ENCODE data around the gene PROM2. TPM values are rescaled to one million over a fixed set of nuclear protein-coding genes. Genes with fewer than 3 reads are reported as not detected.

PROM2 gene
- total RNA-seq, 1 experiment from 2014 or later = 64.2 TPM

- POLR2A ChIA-PET (ENCODE audit: unreplicated experiment) = no interaction called here
These were observed 32.8 kb downstream of the PROM2 start for GRCh38 chr2:95307036-95307435.

DNA sequence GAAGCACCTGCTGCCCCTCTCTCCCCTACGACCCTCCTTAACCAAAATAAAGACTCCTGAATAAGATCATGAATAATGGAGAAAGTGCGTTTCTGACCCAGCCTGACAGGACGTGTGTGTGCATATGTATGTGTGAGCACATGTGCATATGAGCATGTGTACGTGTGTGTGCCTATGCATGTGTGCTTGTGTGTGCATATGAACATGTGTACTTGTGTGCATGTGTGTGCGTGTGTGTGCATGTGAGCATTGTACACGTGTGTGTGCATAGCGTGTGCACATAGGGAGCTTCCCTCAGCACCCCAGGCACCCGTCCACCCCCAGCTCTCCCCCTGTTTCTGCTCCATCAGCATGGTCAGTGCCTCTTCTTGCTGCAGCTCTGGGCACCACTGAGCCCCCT is 33.6 kb downstream of the PROM2 start:
- BruUV-seq (replicated peaks) = no TSS peak
- CTCF ChIA-PET = no interaction called here
- Histone ChIP-seq H3K27me3 (ENCODE audit: low read length) (no peaks in the 10 kb centered on the region), H3K4me1 (ENCODE audit: insufficient read depth, low read length) (peaks cover 22% of the 10 kb centered on the region), H3K9me2 (replicated peaks; ENCODE audit: low read length) (no peaks in the 10 kb centered on the region), H3K27ac (ENCODE audit: low read length) (no peak overlapping the region), H3K9ac (ENCODE audit: low read length) (no peak overlapping the region), H3K4me3 (ENCODE audit: low read length) (no peak overlapping the region), H3K4me2 (ENCODE audit: low read length) (no peak overlapping the region), H4K20me1 (ENCODE audit: low read length) (no peaks in the 10 kb centered on the region), H3K9me3 (ENCODE audit: low read length) (no peaks in the 10 kb centered on the region), H3K36me3 (ENCODE audit: low read depth, low read length) (no peaks in the 10 kb centered on the region), H3F3A (ENCODE audit: low read length, unreplicated experiment) (no peaks in the 10 kb centered on the region), H3K79me2 (ENCODE audit: low read length) (no peaks in the 10 kb centered on the region), H2AFZ (ENCODE audit: low read length) (no peak overlapping the region)
- ATAC-seq (no peak), DNase-seq (no peak)
- POLR2A ChIA-PET (ENCODE audit: unreplicated experiment) = no interaction called here
- intact Hi-C loops (cut with micrococcal nuclease) = no loop called here
- TF ChIP-seq CTCF (conservative IDR thresholded peaks at IDR 0.05; ENCODE audit: low read depth, low read length) (no peak), EZH2phosphoT487 (IDR thresholded peaks at IDR 0.05; ENCODE audit: borderline replicate concordance, low read length) (no peak), EZH2 (IDR thresholded peaks at IDR 0.05; ENCODE audit: low read length, unreplicated experiment) (no peak)

More at GRCh38 chr2:95307036-95307435, 32.8 kb downstream of the PROM2 start:
- Histone ChIP-seq H2AFZ (ENCODE audit: low read length) (no peak overlapping the region), H3K4me3 (ENCODE audit: low read length) (no peak overlapping the region), H3K4me2 (ENCODE audit: low read length) (no peak overlapping the region), H3K4me1 (ENCODE audit: insufficient read depth, low read length) (peaks cover 20% of the 10 kb centered on the region), H4K20me1 (ENCODE audit: low read length) (no peaks in the 10 kb centered on the region), H3K79me2 (ENCODE audit: low read length) (no peaks in the 10 kb centered on the region), H3K36me3 (ENCODE audit: low read depth, low read length) (no peaks in the 10 kb centered on the region), H3K27ac (ENCODE audit: low read length) (no peak overlapping the region), H3K9ac (ENCODE audit: low read length) (no peak overlapping the region), H3K27me3 (ENCODE audit: low read length) (no peaks in the 10 kb centered on the region), H3F3A (ENCODE audit: low read length, unreplicated experiment) (no peaks in the 10 kb centered on the region), H3K9me2 (replicated peaks; ENCODE audit: low read length) (no peaks in the 10 kb centered on the region), H3K9me3 (ENCODE audit: low read length) (no peaks in the 10 kb centered on the region)
- BruUV-seq (replicated peaks) = no TSS peak
- intact Hi-C loops (cut with micrococcal nuclease) = no loop called here
- ATAC-seq (no peak), DNase-seq (no peak)
- TF ChIP-seq CTCF (conservative IDR thresholded peaks at IDR 0.05; ENCODE audit: low read depth, low read length) (no peak), EZH2 (IDR thresholded peaks at IDR 0.05; ENCODE audit: low read length, unreplicated experiment) (no peak), EZH2phosphoT487 (IDR thresholded peaks at IDR 0.05; ENCODE audit: borderline replicate concordance, low read length) (no peak)
- CTCF ChIA-PET = no interaction called here

GRCh38 chr2:95308426-95308990 is 34.3 kb downstream of the PROM2 start:
- Histone ChIP-seq H3K4me3 (ENCODE audit: low read length) (no peak overlapping the region), H3K79me2 (ENCODE audit: low read length) (no peaks in the 10 kb centered on the region), H3K9ac (ENCODE audit: low read length) (no peak overlapping the region), H3K9me3 (ENCODE audit: low read length) (no peaks in the 10 kb centered on the region), H3K36me3 (ENCODE audit: low read depth, low read length) (no peaks in the 10 kb centered on the region), H3K9me2 (replicated peaks; ENCODE audit: low read length) (no peaks in the 10 kb centered on the region), H3K27me3 (ENCODE audit: low read length) (no peaks in the 10 kb centered on the region), H2AFZ (ENCODE audit: low read length) (no peak overlapping the region), H3K4me2 (ENCODE audit: low read length) (no peak overlapping the region), H4K20me1 (ENCODE audit: low read length) (no peaks in the 10 kb centered on the region), H3K27ac (ENCODE audit: low read length) (no peak overlapping the region), H3F3A (ENCODE audit: low read length, unreplicated experiment) (no peaks in the 10 kb centered on the region), H3K4me1 (ENCODE audit: insufficient read depth, low read length) (peaks cover 28% of the 10 kb centered on the region)
- ChIA-PET CTCF (no interaction called here), POLR2A (ENCODE audit: unreplicated experiment) (no interaction called here)
- no TSS peak for BruUV-seq (replicated peaks)
- intact Hi-C loops (cut with micrococcal nuclease) = no loop called here
- DNase-seq = no peak
- no peak for ATAC-seq
- TF ChIP-seq EZH2 (IDR thresholded peaks at IDR 0.05; ENCODE audit: low read length, unreplicated experiment) (no peak), EZH2phosphoT487 (IDR thresholded peaks at IDR 0.05; ENCODE audit: borderline replicate concordance, low read length) (no peak)

Measured in PC-3 (cell line).